Tibial artery (tissue), 4 donors: Measurements from ENCODE around the gene ZNF346.

Source experiments
- DNase-seq, 2 donors: peaks; one replicate each; pipeline ENCODE4 v3.0.0-alpha.2; 2019
- H3K27ac ChIP-seq, 2 donors: fragments of 200-600 bp; sonication (generic) in 1 of 2; 1 replicate in 1 of 2; 2 replicates in 1 of 2; pipeline ENCODE4 v1.5.1; 2018 to 2019; ENCODE audit warnings: mild to moderate bottlenecking in 1 of 2
- H3K27me3 ChIP-seq, 2 donors: fragments of 200-600 bp; sonication (generic) in 1 of 2; one replicate each; pipeline versions ENCODE4 v1.5.1 to v1.6.0; 2016 to 2019
- H3K36me3 ChIP-seq, 3 donors: fragments of 200-600 bp; sonication (generic) in 2 of 3; one replicate each; pipeline ENCODE4 v1.5.1; 2016 to 2019; ENCODE audit warnings: mild to moderate bottlenecking in 2 of 3
- H3K4me1 ChIP-seq, 4 donors: fragments of 200-600 bp; sonication (generic) in 2 of 4; 1 replicate in 3 of 4; 2 replicates in 1 of 4; pipeline ENCODE4 v1.5.1; 2016 to 2019
- H3K4me3 ChIP-seq, 2 donors: fragments of 200-600 bp; sonication (generic) in 1 of 2; 1 replicate in 1 of 2; 2 replicates in 1 of 2; pipeline ENCODE4 v1.5.1; 2018 to 2019; ENCODE audit warnings: mild to moderate bottlenecking in 2 of 2
- H3K9me3 ChIP-seq, 3 donors: fragments of 200-600 bp; sonication (generic) in 1 of 3; one replicate each; pipeline ENCODE4 v1.5.1; 2016 to 2019
- CTCF ChIP-seq, 2 experiments: fragments of 200-600 bp in 1 of 2; fragments of 450-650 bp in 1 of 2; IDR thresholded peaks; one replicate each; pipeline ENCODE4 v1.5.1; 2017 to 2019; ENCODE audit warnings: antibody characterized with exemption in 2 of 2, mild to moderate bottlenecking in 1 of 2, moderate library complexity in 1 of 2
- intact Hi-C: fragments of 100-400 bp; cut with DNase I; formaldehyde crosslinking; loops from one replicate; pipeline ENCODE4 v1.15.0; 2023; ENCODE audit warnings: low total_unique reads

The ZNF346 gene

GRCh38 chr5:177092178-177093081 is 69.9 kb downstream of the ZNF346 start:
- no peak overlapping the region for H3K27ac ChIP-seq
- no peak overlapping the region for H3K4me3 ChIP-seq
- H3K9me3 ChIP-seq: no peaks in the 10 kb centered on the region
- TF ChIP-seq CTCF (IDR thresholded peaks at IDR 0.05): no peak
- H3K36me3 ChIP-seq: no peaks in the 10 kb centered on the region
- H3K27me3 ChIP-seq: peaks cover 2 to 44% of the 10 kb centered on the region in 2 donors
- peaks cover 0 to 7% (median 2%) of the 10 kb centered on the region in 4 donors for H3K4me1 ChIP-seq
- intact Hi-C loops: no loop called here
- no peak for DNase-seq

- intact Hi-C loops: no loop called here
- Histone ChIP-seq H3K36me3 (no peaks in the 10 kb centered on the region), H3K27me3 (peaks cover 0 to 39% of the 10 kb centered on the region in 2 donors), H3K9me3 (no peaks in the 10 kb centered on the region), H3K27ac (no peak overlapping the region), H3K4me3 (no peak overlapping the region), H3K4me1 (peaks cover 0 to 4% (median 0%) of the 10 kb centered on the region in 4 donors)
- DNase-seq: no peak
- TF ChIP-seq CTCF (IDR thresholded peaks at IDR 0.05): no peak
Measured at GRCh38 chr5:177093082-177093712, 70.7 kb downstream of the ZNF346 start.

GRCh38 chr5:177093803-177094202 is 71.3 kb downstream of the ZNF346 start:
- intact Hi-C loops: no loop called here
- no peak for DNase-seq
- Histone ChIP-seq H3K27me3 (peaks cover 0 to 33% of the 10 kb centered on the region in 2 donors), H3K4me1 (peaks cover 0 to 4% (median 0%) of the 10 kb centered on the region in 4 donors), H3K9me3 (no peaks in the 10 kb centered on the region), H3K36me3 (no peaks in the 10 kb centered on the region), H3K4me3 (no peak overlapping the region), H3K27ac (no peak overlapping the region)
- no peak for TF ChIP-seq CTCF (IDR thresholded peaks at IDR 0.05)

- H3K4me3 ChIP-seq: no peak overlapping the region
- H3K27ac ChIP-seq: no peak overlapping the region
- peaks cover 0 to 4% (median 0%) of the 10 kb centered on the region in 4 donors for H3K4me1 ChIP-seq
- no peaks in the 10 kb centered on the region for H3K36me3 ChIP-seq
- no peaks in the 10 kb centered on the region for H3K9me3 ChIP-seq
- H3K27me3 ChIP-seq: peaks cover 0 to 33% of the 10 kb centered on the region in 2 donors
- no peak for DNase-seq
- intact Hi-C loops: no loop called here
- TF ChIP-seq CTCF (IDR thresholded peaks at IDR 0.05): no peak
Measured at GRCh38 chr5:177094224-177095087, 72.0 kb downstream of the ZNF346 start.

GRCh38 chr5:177095088-177095669 is 72.7 kb downstream of the ZNF346 start:
- peaks cover 0 to 28% of the 10 kb centered on the region in 2 donors for H3K27me3 ChIP-seq
- H3K27ac ChIP-seq: no peak overlapping the region
- intact Hi-C loops: no loop called here
- no peaks in the 10 kb centered on the region for H3K9me3 ChIP-seq
- no peak for TF ChIP-seq CTCF (IDR thresholded peaks at IDR 0.05)
- no peak for DNase-seq
- H3K36me3 ChIP-seq: no peaks in the 10 kb centered on the region
- H3K4me1 ChIP-seq: peaks cover 0 to 4% (median 0%) of the 10 kb centered on the region in 4 donors
- no peak overlapping the region for H3K4me3 ChIP-seq
